NCI-H1048 (cell line): ENCODE measurements around the gene AP2A2.

ENCODE experiments used
- DNase-seq: peaks from one replicate; lab custom pipeline; 2025; lab: John Stamatoyannopoulos, UW

The AP2A2 gene

DNA sequence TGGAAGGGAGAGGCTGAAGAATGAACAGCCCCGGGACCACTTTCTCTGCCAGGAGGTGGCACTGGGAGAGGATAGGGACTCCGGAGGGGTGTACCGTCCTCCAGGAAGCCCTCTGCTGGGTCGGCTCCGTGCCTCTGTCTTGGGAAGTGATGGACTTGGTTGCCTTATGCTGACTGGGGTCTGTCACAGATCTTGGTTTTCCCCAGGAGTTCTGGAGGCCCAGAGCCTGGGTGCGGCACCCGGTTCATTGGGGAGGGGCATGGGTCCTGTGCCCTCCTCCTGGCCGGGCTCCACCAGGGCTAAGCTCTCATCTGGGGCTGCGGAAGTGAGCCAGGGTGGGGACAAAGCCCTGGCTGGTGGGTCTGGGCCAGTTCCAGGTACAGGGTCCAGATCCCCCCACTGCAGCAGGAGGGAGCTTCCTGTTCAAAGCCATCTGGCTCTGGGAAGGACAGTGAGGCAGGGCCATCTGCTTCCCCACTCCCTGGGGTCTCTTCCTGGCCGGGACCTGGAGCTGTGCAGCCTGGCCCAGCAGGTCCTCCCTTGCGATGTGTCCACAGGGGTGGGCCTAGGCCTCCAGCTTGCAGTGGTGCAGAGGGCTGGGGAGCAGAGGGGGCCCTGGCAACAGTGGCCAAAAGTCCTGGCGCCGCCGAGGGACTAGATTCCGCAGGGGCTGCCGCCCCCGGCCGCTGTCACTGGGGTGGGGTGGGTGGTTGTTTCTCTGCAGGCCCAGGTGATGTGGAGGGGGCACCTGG lies 1.1 kb upstream of the AP2A2 start:
- DNase-seq = no peak

- DNase-seq = no peak
Measured at GRCh38 chr11:925158-925495, 543 bp upstream of the AP2A2 start.

DNA sequence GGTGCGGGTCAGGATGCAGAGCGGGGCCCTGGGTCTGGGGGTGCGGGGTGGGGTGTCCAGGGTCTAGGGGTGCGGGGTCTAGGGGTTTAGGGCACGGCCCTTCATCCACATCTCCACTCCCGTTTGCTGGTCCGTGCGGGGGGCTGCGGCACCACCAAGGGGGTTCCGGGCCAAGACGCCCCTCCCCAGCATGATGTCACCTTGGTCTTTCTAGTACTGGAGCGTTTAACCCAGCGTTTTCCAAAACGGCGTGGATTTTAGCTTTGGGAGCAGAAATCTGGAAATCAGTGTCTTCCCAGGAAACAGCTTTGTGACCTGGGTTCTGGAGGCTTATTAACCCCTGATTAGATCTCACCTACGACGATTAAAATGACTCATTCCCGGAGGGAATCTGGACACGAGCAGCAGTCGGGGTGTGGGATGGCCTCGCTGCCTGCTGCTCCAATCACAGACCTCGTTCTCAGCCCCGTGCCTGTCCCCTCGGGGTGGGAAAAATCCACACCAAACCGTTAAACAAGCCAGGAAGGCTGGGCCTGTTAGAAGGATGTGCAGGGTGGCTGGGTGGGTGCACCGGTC lies 759 bp downstream of the AP2A2 start:
- DNase-seq = no peak

DNA sequence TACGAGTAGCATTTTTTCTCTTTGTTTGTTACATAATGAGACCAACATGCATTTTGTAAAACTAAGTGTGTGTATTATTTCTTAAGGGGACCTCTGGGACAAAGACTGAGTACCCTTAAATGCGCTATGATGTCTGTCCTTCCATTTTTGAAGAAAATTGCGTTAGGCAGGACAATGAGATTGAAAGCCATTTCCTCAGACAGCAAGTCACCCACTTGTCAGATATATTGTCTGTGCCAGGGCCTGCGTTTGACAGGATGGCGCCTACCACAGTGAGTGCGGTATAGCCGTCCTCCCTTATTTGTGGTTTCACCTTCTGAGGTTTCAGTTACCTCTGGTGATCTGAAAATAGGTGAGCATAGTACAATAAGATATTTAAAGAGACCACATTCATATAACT lies 2.2 kb downstream of the AP2A2 start:
- no peak for DNase-seq

- DNase-seq = no peak
Measured at GRCh38 chr11:928786-929185, 3.1 kb downstream of the AP2A2 start.

GRCh38 chr11:929405-929804 lies 3.7 kb downstream of the AP2A2 start:
- no peak for DNase-seq

DNA sequence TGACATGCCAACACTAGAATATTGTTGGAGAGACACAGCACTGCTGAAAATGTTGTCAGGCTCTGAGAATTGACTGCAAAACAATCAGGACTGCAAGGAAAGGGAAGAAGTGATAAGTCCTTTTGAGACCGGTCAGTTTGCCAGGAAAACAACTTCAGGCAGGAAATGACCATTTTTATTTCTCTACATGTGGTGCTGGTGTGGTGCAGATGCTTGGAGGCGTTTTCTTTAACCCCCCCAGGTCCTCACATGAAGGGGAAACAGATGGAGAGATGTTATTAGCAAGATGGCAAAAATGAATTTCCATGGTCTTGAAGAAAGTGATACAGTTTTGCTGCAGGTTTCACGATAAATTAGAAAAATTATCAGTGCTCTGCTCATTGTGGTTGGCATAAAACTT lies 5.7 kb downstream of the AP2A2 start:
- no peak for DNase-seq

- no peak for DNase-seq
Measured at GRCh38 chr11:932435-932834, 6.8 kb downstream of the AP2A2 start.

DNA sequence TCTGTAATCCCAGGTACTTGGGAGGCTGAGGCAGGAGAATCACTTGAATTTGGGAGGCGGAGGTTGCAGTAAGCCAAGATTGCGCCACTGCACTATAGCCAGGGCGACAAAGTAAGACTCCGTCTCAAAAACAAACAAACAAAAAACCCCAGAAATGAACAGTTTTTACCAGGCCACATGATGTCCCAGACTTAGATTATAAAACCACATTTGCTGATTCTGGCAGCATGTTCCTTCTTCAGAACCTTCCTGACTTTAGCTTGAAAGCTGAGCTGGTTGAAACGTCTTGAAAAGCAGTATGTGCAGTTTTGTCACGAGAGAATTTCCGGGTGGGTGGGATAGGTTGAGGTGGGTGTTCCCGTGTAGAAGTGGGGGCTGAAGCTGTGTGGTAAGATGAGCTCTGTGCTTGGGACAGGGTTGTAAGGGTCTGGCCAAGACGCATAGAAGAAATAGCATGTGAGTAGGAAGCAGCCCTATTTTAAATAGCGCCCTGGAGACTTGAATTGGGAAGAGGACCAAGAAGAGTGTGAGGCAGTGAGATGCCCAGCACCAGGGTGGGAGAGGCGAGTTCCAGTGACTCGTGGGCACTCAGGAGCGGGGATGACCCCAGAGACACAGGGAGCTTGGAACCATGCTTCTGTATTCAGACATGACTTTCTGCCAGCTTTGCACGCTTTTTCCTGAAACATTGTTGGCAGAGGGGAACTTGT lies 7.6 kb downstream of the AP2A2 start:
- no peak for DNase-seq

- no peak for DNase-seq
Measured at GRCh38 chr11:933936-934335, 8.3 kb downstream of the AP2A2 start.

- no peak for DNase-seq
Measured at GRCh38 chr11:934527-934926, 8.9 kb downstream of the AP2A2 start.

DNA sequence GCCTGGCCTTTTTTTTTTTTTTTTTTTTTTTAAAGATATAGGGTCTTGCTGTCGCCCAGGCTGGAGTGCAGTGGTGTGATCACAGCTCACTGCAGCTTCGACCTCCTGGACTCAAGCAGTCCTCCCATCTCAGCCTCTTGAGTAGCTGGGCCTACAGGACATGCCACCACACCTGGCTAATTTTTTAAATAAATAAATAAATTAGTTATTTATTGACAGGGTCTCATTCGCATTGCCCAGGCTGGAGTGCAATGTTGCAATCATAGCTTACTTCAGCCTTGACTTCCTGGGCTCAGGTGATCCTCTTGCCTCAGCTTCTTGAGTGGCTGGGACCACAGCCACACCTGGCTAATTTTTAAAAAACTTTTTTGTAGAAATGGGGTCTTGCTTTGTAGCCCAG lies 10.5 kb downstream of the AP2A2 start:
- no peak for DNase-seq

DNA sequence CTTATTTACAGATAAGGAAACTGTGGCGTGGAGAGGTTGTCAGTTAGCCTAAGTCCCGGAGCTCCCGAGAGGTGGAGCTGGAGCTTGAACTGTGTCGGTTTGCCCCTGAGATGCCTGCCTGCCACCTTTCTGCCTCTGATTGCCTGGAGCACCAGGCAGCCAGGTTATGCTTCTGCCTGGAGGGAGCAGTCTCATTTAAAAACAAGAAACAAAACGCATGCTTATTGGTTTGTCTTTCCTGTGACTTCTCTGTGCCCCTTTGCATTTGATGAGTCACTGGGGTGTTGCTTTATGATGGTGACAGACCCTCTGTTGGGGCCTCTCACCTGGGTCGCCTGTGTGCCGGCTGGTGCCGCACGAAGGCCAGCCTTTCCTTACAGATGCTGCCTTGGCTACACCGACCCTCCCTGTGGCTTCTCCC lies 12.2 kb downstream of the AP2A2 start:
- no peak for DNase-seq

GRCh38 chr11:940496-941135 lies 14.9 kb downstream of the AP2A2 start:
- no peak for DNase-seq

DNA sequence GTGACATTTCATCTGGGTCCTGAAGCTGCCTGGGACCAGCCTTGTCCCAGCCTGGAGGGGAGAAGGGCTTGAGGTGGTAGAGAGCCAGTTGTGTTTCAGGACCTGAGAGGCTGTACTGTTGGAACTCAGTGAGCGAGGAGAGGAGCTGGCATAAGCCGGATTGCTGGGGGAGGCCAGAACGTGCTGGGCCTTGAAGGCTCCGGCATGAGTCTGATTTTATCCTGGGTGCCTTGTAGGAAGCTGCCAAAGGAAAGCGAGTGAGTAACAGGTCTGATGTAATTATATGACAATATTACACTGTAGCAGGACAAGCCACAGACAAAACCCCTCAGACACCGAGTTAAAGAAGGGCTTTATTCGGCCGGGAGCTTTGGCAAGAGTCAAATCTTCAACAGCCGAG lies 17.2 kb downstream of the AP2A2 start:
- DNase-seq = no peak

DNA sequence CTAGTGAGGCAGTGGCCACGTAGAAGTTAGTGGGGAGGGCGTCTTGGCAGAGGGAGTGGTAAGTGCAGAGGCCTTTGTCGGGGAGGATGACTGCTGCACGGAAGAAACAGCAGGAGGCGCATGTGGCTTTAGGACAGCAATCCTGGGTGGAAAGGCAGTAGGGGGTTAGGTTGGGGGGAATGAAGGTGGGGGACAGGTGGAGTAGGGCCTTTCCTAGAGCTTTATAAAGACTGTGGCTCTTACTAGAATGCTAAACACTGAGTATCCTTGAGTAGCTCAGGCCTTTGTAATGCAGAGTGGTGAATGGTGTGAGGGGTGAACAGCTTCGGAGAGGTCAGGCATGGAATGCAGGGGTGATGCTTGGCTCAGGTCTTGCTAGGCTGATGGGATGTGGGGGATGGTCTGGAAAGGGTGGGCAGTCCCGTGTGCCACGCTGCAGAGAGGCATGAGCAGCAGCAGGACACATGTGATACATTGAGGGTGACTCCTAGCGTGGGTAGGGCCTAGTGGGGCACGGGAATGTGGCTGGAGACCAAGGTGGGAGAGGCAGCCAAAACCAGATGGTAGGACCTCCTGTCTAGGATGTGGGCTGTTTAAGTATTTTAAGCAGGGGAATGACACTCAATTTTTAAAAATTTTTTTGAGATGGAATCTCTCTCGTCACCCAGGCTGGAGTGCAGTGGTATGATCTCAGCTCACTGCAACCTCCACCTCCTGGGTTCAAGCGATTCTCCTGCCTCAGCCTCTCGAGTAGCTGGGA lies 19.2 kb downstream of the AP2A2 start:
- no peak for DNase-seq

- no peak for DNase-seq
Measured at GRCh38 chr11:945986-946385, 20.3 kb downstream of the AP2A2 start.

DNA sequence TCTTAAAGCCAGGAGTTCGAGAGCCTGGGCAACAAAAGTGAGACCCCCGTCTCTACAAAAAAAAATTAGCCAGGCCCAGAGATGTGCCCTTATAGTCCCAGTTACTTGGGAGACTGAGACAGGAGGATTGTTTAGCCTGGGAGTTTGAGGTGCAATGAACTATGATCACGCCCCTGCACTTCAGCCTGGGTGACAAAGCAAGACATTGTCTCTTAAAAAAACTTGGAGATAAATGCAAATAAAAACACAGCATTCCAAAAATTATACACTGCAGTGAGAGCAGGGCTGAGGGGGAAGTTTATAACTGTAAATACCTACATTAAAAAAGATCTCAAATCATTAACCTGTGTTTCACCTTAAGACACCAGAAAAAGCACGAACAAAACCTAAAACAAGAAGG lies 22.1 kb downstream of the AP2A2 start:
- no peak for DNase-seq

GRCh38 chr11:951507-951906 lies 25.8 kb downstream of the AP2A2 start:
- no peak for DNase-seq

- no peak for DNase-seq
Measured at GRCh38 chr11:952406-953385, 27.0 kb downstream of the AP2A2 start.

- DNase-seq = no peak
Measured at GRCh38 chr11:953512-953911, 27.8 kb downstream of the AP2A2 start.
